Measurements from ENCODE around the gene EYS. TPM values are rescaled to one million over a fixed set of nuclear protein-coding genes. Genes with fewer than 3 reads are reported as not detected.

Gene EYS
- polyA plus RNA-seq, 1 of the 3 experiments (the other 2 are of a cell fraction) = 0.05 TPM

DNA sequence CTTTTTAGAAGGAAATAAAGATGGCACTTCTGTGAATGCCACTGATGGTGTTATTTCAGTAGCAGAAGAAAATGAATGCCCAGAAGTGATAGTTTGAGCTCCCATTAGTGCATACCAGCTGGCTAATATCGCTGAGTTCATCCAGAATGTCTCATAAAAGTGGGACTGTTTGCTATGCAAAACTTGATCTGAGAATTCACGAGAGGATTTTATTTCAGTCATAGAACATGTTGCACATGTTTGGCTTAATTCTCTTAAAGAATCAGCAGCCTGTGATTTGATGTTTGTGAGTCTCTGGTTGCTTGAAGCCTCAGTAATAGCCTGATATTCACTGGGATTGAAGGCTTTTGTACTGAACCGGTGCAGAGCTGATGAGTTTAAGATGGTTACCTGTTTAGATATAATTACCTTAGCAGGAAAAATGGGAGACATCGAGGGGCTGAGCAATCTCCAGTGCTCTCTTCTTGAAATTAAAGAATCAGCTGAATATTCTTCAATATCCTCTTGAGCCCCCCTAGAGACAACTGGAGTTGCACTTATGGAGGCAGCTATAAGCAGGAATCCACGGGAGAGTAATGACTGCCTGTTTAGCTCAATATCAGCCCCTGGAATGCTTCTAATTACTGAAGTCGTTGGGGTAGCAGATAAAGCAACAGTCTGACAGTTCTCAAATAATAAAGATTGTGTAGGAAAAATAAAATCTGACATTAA, 1115.9 kb downstream of the EYS start:
- CTCF ChIA-PET = interaction anchor here (0.7 kb wide), 1 partner anchor 22 kb away, joined by 3 read pairs; no protein-coding TSS in a partner anchor
- TF ChIP-seq RCOR1 (IDR thresholded peaks at IDR 0.05; ENCODE audit: low read length) = no peak
- no peak for TF ChIP-seq EP300 (IDR thresholded peaks at IDR 0.05; ENCODE audit: borderline replicate concordance in 1 of 2, low read depth in 1 of 2, low read length in 1 of 2)
- TF ChIP-seq FOSL2 (IDR thresholded peaks at IDR 0.05; ENCODE audit: borderline replicate concordance, low read depth) = no peak
- no peak for TF ChIP-seq YY1 (IDR thresholded peaks at IDR 0.05; ENCODE audit: low read depth)
- TF ChIP-seq EZH2phosphoT487 (IDR thresholded peaks at IDR 0.05; ENCODE audit: borderline replicate concordance, low read depth) = no peak
- no peak for TF ChIP-seq MEF2A (IDR thresholded peaks at IDR 0.05; ENCODE audit: borderline replicate concordance, low read depth)
- no peak for TF ChIP-seq FOXM1 (IDR thresholded peaks at IDR 0.05; ENCODE audit: low read depth)
- TF ChIP-seq, protein P1, sequence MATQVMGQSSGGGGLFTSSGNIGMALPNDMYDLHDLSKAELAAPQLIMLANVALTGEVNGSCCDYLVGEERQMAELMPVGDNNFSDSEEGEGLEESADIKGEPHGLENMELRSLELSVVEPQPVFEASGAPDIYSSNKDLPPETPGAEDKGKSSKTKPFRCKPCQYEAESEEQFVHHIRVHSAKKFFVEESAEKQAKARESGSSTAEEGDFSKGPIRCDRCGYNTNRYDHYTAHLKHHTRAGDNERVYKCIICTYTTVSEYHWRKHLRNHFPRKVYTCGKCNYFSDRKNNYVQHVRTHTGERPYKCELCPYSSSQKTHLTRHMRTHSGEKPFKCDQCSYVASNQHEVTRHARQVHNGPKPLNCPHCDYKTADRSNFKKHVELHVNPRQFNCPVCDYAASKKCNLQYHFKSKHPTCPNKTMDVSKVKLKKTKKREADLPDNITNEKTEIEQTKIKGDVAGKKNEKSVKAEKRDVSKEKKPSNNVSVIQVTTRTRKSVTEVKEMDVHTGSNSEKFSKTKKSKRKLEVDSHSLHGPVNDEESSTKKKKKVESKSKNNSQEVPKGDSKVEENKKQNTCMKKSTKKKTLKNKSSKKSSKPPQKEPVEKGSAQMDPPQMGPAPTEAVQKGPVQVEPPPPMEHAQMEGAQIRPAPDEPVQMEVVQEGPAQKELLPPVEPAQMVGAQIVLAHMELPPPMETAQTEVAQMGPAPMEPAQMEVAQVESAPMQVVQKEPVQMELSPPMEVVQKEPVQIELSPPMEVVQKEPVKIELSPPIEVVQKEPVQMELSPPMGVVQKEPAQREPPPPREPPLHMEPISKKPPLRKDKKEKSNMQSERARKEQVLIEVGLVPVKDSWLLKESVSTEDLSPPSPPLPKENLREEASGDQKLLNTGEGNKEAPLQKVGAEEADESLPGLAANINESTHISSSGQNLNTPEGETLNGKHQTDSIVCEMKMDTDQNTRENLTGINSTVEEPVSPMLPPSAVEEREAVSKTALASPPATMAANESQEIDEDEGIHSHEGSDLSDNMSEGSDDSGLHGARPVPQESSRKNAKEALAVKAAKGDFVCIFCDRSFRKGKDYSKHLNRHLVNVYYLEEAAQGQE (IDR thresholded peaks at IDR 0.05; ENCODE audit: low read depth, low read length) = no peak
- TF ChIP-seq, protein P2, sequence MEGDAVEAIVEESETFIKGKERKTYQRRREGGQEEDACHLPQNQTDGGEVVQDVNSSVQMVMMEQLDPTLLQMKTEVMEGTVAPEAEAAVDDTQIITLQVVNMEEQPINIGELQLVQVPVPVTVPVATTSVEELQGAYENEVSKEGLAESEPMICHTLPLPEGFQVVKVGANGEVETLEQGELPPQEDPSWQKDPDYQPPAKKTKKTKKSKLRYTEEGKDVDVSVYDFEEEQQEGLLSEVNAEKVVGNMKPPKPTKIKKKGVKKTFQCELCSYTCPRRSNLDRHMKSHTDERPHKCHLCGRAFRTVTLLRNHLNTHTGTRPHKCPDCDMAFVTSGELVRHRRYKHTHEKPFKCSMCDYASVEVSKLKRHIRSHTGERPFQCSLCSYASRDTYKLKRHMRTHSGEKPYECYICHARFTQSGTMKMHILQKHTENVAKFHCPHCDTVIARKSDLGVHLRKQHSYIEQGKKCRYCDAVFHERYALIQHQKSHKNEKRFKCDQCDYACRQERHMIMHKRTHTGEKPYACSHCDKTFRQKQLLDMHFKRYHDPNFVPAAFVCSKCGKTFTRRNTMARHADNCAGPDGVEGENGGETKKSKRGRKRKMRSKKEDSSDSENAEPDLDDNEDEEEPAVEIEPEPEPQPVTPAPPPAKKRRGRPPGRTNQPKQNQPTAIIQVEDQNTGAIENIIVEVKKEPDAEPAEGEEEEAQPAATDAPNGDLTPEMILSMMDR (IDR thresholded peaks at IDR 0.05) = no peak
- TF ChIP-seq, protein P3, sequence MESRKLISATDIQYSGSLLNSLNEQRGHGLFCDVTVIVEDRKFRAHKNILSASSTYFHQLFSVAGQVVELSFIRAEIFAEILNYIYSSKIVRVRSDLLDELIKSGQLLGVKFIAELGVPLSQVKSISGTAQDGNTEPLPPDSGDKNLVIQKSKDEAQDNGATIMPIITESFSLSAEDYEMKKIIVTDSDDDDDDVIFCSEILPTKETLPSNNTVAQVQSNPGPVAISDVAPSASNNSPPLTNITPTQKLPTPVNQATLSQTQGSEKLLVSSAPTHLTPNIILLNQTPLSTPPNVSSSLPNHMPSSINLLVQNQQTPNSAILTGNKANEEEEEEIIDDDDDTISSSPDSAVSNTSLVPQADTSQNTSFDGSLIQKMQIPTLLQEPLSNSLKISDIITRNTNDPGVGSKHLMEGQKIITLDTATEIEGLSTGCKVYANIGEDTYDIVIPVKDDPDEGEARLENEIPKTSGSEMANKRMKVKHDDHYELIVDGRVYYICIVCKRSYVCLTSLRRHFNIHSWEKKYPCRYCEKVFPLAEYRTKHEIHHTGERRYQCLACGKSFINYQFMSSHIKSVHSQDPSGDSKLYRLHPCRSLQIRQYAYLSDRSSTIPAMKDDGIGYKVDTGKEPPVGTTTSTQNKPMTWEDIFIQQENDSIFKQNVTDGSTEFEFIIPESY (IDR thresholded peaks at IDR 0.05; ENCODE audit: borderline replicate concordance, low read depth) = no peak
- TF ChIP-seq TEAD4 (IDR thresholded peaks at IDR 0.05; ENCODE audit: borderline replicate concordance, insufficient read depth) = no peak
- no peak for TF ChIP-seq SIN3A (IDR thresholded peaks at IDR 0.05; ENCODE audit: borderline replicate concordance, low read depth, low read length)

More for the DNA sequence above, 1115.9 kb downstream of the EYS start:
- no peak overlapping the region for H3K9ac ChIP-seq
- POLR2A ChIA-PET = no interaction called here
- no peaks in the 10 kb centered on the region for H3K4me1 ChIP-seq (ENCODE audit: control insufficient read depth in 1 of 2, insufficient read depth in 2 of 2, low read depth in 1 of 2, low read length in 1 of 2)
- H3K4me3 ChIP-seq (ENCODE audit: low read depth in 2 of 2, low read length in 1 of 2) = no peak overlapping the region
- no peak overlapping the region for H2AFZ ChIP-seq (ENCODE audit: low read depth)
- 20% methylated on average over 6 of the region's 6 CpGs for WGBS (ENCODE audit: low lambda C conversion rate)
- H3K9me3 ChIP-seq = no peaks in the 10 kb centered on the region
- H3K27ac ChIP-seq (ENCODE audit: low read depth in 2 of 2, low read length in 1 of 2) = no peak overlapping the region
- no peaks in the 10 kb centered on the region for H3K27me3 ChIP-seq (ENCODE audit: insufficient read depth)
- no peaks in the 10 kb centered on the region for H3K79me2 ChIP-seq (ENCODE audit: insufficient read depth)
- H4K20me1 ChIP-seq (ENCODE audit: insufficient read depth) = no peaks in the 10 kb centered on the region
- no peaks in the 10 kb centered on the region for H3K36me3 ChIP-seq (replicated peaks in 1 of 2; ENCODE audit: control insufficient read depth in 1 of 2, insufficient read depth in 2 of 2, low read length in 1 of 2)
- H3K9me2 ChIP-seq = 0 out of 2 replicates have a peak, but pooled peaks cover 3% of the 10 kb centered on the region
- H3K4me2 ChIP-seq = no peak overlapping the region
- no peak for DNase-seq
- no peaks in the 10 kb centered on the region for H3F3A ChIP-seq (replicated peaks; ENCODE audit: insufficient read depth)

Measured in SK-N-SH (cell line).